SHP77 (cell line): ENCODE measurements around the gene AMPH.

ENCODE experiments used
- DNase-seq, 2 experiments: peaks; one replicate each; lab custom pipeline; 2025; lab: John Stamatoyannopoulos, UW

AMPH gene

DNA sequence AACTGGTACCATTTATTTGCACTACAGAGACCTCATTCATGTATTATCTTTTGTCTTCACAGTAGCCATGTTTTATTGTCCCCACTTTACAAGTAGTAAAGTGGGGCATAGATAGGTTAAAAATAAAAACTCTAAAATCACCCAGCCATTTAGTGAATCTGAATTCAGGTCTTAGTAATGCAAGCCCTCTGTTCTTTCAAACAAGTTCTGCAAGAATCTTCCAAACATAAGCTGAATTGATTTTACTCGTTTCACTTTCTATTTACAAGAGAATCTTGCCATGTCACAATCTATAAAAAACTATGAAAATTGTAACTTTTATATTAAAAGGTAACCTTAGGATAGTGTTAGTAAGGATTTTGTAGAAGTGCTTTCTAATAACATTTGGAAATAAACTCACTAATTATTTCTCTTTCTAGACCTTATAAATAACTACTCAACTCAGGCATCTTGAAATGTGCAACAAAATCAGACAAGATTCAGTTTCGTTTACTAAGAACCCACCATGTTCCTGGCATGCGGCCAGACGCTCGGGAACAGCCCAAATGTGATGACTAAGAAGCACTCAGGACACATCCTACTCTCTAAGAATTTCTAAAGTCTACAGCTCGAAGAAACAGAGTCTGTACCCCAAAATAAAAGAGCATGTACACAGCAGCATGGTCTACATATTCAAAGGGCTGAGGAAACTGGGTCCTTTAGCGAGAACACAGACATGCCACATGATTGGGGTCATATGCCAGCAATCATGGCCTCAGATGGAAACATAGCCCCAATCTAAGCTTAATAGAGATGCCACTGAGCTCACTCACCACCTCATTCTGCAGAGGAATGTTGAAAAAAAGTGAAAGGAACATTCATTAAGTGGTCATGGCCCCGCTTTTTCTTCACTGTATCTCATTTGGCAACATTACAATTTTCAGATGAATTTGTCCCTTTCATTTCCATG, 167.6 kb downstream of the AMPH start:
- no peak for DNase-seq

DNA sequence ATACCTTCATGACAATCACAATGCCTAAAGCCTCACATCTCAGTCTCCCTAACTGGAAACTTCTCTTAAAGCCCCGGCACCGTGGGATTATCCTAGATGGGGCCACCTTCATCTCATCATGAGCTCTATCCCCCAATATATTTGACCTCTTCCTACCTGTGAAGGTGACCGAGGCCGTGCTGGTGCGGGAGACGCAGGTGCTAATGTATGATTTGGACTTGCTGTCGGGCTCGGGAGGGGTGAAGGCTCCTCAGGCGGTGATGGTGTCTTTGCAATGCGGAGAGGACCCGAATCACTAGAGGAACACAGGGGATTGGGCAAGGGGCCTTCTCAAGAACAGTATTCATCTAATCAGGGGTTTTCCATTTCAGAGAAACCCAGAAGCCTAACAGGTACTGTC, 168.4 kb downstream of the AMPH start:
- DNase-seq: no peak

DNA sequence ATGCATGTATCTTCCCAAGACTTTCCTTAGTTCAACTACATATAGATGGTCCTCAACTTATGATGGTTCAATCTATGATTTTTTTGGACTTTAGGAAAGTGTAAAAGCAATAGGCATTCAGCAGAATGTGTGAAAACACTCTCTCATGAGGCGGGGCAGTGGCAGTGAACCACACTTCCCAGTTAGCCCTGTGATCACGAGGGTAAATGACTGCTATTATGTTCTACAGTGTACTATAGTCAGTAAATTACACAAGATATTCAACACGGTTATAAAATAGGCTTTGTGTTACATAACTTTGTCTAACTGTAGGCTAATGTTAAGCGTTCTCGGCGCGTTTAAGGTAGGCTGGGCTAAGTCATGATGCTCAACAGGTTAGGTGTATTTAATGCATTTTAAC, 169.3 kb downstream of the AMPH start:
- no peak for DNase-seq

DNA sequence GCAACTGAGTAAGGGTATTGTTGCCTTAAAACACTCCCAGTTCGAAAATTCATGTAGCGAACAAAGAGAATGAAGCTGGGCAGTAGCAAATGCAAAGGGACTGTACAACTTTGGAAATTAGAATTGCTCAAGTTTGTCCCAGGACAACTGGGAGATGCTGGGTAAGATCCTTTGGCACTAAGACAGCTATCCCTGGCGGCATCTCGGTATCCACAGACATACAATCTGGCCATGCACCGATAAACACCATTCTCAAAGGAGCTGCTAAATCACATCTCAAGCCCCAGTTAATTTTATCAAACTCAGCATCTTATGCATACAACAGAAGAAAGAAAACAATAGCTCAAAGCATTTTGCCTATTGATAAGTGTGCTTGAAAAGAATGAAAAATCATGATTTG, 177.3 kb downstream of the AMPH start:
- DNase-seq: no peak

DNA sequence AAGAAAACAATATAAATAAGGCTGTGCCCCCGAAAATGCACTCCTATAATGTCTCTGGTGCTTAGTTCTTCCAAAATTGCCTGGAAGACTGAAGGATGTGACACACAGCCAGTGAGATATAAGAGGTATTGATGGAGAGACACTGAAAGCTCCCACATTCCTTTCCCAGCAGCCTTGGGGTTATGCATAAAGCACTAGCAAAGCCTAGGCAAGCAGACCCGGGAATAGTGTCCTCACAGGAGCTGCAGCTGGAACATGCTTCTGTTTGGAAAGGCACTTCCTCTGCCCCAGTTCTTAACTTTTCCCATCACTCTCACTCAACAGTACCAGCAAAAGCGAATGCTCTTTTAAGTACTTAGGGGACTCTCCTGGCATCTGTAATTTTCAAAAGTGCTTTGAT, 178.0 kb downstream of the AMPH start:
- no peak for DNase-seq

DNA sequence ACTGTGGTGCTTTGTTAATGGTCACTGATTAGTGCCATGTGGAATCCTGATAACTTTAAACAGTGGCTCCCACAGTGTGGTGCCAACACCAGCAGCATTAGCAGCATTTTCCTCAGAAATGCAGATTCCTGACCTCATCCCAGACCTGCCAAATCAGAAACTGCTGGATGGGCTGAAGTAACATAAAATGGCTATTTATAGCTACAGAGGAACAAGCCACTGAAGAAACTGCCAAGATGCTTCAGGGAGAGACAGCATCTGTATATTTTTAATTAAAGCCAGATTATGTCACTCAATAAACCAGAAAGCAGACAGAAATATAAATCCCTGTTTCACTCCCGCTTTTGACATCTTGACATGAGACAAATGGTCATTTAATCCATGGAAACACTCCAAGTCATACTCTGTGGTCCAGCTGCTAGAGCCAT, 178.5 kb downstream of the AMPH start:
- no peak for DNase-seq

DNA sequence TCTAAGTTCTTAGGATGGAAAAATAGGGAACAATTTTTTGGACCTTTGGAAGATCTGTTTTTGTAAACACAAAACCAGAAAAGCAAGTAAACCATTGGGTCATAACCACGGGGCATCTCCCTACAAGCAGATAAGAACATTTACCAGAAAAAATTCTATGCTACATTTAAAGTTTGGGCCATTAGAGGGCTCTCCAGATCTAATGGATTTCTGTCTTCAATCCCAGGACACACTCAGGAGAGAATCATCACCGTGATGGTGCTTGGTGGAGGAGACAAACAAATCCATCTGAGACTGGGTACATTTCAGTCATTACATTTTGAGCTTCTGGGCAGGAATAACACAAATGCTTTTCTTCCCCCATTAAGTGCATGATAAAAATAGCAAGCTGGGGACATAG, 179.3 kb downstream of the AMPH start:
- DNase-seq: peak in 1 of 2 experiments; percentile 4

DNA sequence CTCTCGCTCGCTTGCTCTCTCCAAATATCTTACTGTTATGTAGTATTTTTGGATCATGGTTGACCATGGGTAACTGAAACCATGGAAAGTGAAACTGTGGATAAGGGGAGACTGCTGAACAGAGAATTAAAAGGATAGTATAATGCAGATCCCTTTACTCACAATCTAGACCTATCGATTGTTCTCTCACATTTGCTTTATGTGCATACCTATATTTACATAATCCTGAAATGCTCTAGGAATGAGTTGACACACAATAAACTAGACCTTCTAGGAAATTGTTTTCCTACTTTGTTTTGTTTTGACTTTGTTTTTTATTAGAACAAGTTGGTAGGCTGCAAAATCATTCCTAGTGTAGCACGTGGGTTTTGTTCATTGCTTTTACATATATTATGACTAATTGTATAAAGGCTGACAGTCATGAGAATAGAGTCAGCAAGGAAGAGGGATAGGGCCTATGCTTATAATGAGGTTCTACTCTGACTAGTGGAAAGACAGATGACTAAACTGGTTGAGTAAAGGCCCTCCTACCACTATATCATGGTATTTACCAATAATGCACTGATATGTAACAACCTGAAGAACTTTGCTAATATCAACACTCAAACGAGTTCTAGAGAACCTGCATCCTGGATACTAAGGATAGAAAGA, 182.5 kb downstream of the AMPH start:
- no peak for DNase-seq

DNA sequence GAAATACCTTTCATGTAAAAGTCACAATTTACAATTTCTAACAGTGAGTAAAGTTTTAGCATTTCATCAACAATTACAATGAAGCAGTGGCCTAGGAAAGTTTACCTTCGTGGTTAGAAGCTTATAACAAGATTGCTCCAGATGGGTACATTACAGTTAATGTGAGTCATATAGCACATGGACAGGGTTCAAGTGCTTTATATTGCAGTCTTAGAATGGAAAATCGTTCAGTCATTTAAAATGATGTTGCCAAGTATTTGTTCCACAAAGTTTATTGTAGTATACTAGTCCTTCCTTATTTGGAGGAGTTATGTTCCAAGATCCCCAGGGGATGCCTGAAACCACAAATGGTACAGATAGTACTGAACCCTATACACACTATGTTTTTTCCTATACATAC, 183.1 kb downstream of the AMPH start:
- DNase-seq: no peak

DNA sequence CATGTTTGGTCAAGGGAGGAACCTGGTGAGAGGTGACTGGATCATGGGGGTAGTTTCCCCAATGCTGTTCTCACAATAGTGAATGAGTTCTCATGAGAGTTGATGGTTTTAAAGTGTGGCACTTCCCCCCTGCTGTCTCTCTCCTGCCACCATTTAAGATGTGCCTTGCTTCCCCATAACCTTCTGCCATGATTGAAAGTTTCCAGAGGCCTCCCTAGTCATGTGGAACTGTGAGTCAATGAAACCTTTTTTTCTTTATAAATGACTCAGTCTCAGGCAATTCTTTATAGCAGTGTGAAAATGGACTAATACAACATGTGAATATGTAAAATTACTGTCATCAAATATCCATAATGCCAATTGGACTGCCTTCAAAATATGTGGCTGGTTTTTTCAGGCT, 192.2 kb downstream of the AMPH start:
- DNase-seq: no peak

DNA sequence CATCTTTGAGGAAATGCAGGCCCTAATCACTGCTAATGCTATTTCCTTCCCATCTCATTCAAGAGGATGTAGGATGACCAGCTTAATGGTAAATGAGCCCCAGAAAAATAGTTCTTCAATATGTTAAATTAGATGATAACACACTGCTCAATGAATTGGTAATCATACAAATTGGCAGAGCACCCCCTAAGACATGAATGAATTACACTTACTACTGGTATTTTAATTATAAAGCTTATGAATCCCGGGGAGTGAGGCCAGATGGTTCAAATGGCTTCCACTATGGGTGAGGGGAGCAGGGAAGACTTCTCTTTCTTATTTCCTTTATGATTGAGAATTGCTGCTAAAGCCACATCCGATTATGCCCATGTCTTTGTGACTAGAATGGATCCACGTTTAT, 198.5 kb downstream of the AMPH start:
- no peak for DNase-seq

DNA sequence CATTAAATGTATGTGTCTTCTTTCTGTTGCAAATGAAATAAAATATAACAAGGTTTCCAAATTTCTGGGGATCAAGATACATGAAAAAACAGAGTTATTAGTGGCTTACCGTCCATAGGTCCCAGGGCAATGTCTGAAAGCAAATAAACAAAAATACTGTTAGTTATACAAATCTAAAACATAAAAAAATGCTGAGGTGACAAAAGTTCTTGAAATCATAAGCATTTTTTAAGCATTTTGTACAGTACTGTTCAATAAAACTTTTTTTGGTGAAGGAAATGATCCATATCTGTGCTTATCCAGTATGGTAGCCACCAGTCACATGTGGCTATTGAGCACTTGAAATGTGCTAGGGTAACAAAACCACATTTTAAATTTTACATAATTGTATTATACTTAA, 199.1 kb downstream of the AMPH start:
- DNase-seq: no peak

DNA sequence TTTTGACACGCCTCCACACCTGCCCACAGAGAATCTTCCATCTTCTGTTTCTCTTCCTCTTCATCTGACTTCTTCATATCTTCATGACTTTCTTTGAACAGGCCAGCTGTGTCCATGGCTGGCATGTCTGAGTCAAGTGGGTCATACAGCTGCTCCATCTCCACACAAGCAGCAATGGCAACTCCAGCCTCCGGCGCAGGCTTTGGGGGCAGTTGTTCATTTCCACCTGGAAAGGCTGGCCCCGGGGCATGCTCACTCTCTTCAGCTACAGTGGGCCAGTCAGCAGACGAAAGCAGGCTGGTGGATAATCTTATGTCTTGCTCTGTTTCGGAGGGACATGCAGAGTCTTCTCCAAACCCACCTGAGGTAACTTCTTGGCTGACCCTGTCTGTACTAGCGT, 202.1 kb downstream of the AMPH start:
- DNase-seq: no peak

DNA sequence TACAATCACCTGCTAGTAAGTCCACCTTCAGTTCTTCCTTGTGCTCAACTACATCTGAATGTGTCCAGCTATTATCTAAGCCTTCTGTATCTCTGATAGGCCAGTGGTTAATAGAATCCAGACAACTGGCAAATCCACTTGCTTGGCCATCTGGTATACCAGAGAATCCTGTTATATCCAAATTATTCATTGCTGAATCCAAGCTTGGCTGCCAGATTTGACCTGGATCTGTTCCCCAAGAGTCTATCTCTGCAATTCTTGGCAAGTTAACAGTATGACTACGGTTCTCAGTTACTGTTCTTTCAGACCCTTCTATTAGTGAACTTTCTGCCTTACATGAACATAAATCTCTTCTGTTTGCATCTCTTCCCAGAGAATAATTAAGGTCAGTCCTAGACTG, 203.1 kb downstream of the AMPH start:
- no peak for DNase-seq

DNA sequence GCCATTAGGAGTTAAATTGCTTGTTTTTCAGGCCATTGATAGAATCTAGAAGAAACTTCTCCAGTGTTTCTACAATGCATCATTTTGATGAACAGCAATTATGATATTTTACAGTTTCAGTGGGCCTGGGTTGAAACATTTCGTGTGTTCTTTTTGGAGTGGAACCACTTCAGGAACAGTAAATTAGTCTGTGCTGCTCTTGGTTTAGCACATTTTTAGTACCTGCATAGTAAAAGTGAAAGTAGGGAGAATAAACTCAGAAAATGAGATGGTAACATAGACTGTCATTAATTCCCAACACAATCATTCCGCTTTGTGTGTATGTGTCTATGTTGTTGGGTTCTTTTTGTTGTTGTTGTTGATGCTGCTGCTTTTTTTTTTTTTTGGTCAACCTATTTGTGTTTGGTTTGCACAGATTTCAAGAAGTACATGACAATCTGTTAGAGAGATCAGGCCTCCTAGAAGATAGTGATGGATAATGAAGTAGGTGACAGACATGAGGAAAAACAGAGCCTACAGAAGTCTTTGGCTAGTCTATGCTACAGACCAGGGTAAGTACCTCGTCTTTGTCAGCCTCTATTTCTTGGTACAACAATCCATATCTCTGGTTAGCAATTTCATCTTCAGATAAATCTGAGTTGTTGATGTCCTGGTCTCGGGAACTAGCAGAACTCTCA, 203.8 kb downstream of the AMPH start:
- no peak for DNase-seq

DNA sequence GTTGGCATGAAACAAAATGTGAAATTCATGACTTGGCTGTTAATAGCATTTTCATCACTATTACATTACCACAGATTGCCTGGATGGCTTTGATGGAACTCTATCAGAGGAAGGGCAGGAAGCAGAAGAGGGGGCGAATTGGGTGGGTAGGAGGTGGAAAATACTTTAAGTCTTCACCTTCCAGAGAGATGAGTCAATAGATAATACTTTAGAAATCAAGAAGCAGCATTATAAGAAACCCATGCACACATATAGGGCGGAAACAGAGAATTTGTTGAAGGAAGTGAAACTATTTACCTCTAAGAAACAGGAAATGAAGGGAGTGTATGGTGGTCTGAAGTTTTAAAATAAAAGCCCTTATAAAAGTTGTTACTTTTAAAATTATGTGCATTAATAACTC, 205.7 kb downstream of the AMPH start:
- no peak for DNase-seq

DNA sequence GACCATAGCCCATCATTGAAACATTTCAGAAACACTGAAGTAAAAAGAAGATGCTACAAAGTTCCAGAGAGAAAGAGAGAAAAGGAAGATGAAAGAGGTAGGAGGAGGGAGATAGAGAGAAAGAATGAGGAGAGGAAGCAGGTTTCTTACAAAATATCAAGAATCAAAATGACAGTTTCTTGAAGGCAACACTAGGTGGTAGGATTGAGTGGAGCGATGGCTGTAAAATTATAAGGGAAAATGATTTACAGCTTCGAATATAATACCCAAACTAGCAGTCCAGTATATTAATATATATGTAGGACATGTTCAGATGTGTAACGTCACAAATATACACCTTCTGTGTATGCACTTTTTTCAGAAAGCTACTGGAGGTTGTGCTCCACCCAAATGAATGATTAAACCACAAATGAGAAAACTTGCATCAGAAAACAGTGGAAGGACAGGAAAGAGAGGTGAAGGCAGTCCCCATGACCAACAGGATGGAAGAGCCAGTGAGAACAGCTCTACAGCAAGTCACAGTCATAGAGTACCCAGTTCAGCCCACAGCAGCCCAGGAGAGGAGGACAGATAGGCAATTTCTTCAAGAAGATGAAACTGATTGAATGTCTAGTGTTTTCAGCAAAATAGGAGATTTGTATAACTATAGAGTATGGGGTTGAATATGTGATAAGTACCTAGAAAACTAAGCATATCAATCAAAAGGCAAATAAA, 206.3 kb downstream of the AMPH start:
- no peak for DNase-seq

DNA sequence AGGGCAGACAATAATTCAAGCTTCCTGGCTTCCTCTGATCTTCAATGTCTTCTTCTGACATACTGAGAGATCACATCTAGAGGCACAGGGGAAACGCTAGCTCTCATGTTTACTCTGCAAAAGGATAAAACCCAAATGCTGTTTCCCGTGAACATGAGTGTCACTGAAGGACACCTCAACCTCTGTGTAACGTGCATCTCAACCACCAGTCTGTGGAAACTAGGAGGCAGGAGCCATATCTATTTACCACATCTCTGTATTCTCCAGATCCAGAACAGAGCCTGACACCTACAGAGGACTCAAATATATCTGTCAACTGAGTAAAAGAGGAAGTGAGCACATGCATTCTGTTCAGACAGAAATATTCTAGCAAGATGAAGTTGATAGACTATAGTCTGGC, 217.4 kb downstream of the AMPH start:
- no peak for DNase-seq

DNA sequence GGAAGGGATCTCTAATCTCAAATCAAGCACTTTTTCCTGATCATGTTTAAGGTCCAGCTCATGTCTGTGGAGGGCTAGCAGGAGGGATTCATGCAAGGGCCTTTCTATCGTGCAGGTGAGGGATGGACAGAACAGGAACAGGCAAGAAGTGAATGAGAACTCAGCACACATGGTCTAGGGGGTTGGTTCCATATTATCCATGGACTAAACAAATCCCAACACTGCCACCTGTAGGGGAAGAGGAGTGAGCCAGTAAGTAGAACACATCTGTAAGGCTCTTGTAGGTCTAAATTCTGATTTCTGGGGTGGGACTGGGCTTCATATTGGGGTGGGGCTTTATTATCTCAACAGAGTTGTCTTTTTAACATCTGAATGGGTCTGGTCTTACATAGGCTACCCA, 219.8 kb downstream of the AMPH start:
- DNase-seq: peak; percentile 39 to 40

DNA sequence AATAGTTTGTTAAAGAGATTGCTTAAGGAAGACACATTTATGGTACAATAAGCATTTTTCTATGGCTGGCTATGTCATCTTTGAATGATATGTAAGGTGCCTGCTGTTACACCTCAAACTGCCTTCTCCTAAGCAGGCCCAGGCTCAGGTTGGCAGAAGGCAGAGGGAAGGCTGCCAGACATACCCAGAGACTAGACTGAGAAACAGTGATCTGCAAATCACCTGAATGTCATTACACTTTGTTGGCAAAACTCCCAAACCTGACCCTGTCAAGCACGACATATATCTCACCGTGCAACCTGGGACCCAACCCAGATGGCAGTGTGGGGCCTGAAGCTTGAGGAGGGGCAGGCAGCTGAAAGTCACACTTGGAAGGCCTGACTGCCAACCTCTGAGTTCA, 221.1 kb downstream of the AMPH start:
- DNase-seq: no peak

DNA sequence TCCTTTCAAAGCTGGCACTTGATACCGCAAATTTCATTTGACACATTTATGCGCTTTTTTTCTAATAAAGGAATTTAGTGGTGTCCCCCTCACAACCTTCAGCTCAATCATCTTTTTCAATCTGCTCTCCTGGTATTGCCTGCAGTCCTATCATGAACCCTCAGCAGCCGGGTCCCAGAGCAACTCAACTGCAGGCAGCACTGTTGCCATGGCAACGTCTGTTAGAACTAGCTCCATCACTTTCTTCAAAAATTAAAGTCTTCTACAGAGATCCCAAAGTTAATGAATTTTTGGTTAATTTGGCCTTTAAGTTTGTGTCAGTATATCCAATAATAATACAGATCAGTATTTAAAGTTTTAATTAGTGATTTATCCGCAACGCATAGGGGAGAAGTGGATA, 221.6 kb downstream of the AMPH start:
- no peak for DNase-seq

DNA sequence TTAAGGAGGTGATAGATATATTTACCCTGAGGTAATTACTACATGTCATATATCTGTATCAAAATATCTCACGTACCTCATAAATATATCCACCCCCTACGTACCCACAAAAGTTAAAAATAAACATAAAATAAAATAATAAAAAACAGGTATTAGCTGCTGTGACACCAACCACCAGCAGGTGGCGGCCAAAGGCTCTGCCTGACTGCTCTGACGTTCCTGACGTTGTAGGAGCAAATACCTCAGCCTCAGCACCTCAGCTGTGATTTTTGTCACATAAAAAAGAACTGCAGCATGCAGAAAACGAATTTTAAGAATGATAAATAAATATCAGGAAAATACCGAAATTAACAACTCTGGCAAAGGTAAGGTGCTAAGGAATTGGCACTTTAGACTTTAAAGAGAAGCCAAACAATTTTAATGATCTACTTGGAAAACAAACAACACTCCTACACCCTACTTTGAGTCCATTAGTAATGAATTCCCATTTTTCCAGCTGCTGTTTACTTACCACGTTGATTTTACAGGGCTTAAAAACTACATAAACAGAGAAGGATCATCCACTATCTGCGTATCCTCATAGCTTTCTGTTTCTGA, 232.3 kb downstream of the AMPH start:
- DNase-seq: peak; percentile 34 to 58
